ENCODE data around the gene COL20A1.

The COL20A1 gene

GRCh38 chr20:63350597-63351325 is 57.8 kb downstream of the COL20A1 start:
- Histone ChIP-seq H3K4me1 (ENCODE audit: control insufficient read depth in 2 of 2, insufficient read depth in 2 of 2, low read length in 2 of 2) (no peaks in the 10 kb centered on the region), H3K9me3 (ENCODE audit: control insufficient read depth in 2 of 2, low read length in 2 of 2) (no peaks in the 10 kb centered on the region), H3K9ac (ENCODE audit: low read depth in 1 of 2, low read length in 2 of 2) (no peak overlapping the region), H3K4me3 (ENCODE audit: low read length in 2 of 2) (no peak overlapping the region), H3K27ac (ENCODE audit: low read depth in 2 of 2, low read length in 2 of 2) (no peak overlapping the region), H3K36me3 (ENCODE audit: control insufficient read depth in 2 of 2, insufficient read depth in 2 of 2, low read length in 2 of 2) (no peaks in the 10 kb centered on the region), H3K27me3 (ENCODE audit: control insufficient read depth in 2 of 2, insufficient read depth in 2 of 2, low read length in 2 of 2) (no peaks in the 10 kb centered on the region)

GRCh38 chr20:63351326-63351700 is 58.3 kb downstream of the COL20A1 start:
- Histone ChIP-seq H3K27me3 (ENCODE audit: control insufficient read depth in 2 of 2, insufficient read depth in 2 of 2, low read length in 2 of 2) (no peaks in the 10 kb centered on the region), H3K36me3 (ENCODE audit: control insufficient read depth in 2 of 2, insufficient read depth in 2 of 2, low read length in 2 of 2) (no peaks in the 10 kb centered on the region), H3K27ac (ENCODE audit: low read depth in 2 of 2, low read length in 2 of 2) (no peak overlapping the region), H3K4me1 (ENCODE audit: control insufficient read depth in 2 of 2, insufficient read depth in 2 of 2, low read length in 2 of 2) (no peaks in the 10 kb centered on the region), H3K4me3 (ENCODE audit: low read length in 2 of 2) (no peak overlapping the region), H3K9ac (ENCODE audit: low read depth in 1 of 2, low read length in 2 of 2) (no peak overlapping the region), H3K9me3 (ENCODE audit: control insufficient read depth in 2 of 2, low read length in 2 of 2) (no peaks in the 10 kb centered on the region)

GRCh38 chr20:63351811-63352591 is 59.0 kb downstream of the COL20A1 start:
- H3K27me3 ChIP-seq (ENCODE audit: control insufficient read depth in 2 of 2, insufficient read depth in 2 of 2, low read length in 2 of 2): no peaks in the 10 kb centered on the region
- no peak overlapping the region for H3K27ac ChIP-seq (ENCODE audit: low read depth in 2 of 2, low read length in 2 of 2)
- no peak overlapping the region for H3K9ac ChIP-seq (ENCODE audit: low read depth in 1 of 2, low read length in 2 of 2)

GRCh38 chr20:63352811-63353221 is 59.8 kb downstream of the COL20A1 start:
- no peaks in the 10 kb centered on the region for H3K9me3 ChIP-seq (ENCODE audit: control insufficient read depth in 2 of 2, low read length in 2 of 2)
- no peaks in the 10 kb centered on the region for H3K4me1 ChIP-seq (ENCODE audit: control insufficient read depth in 2 of 2, insufficient read depth in 2 of 2, low read length in 2 of 2)
- no peaks in the 10 kb centered on the region for H3K36me3 ChIP-seq (ENCODE audit: control insufficient read depth in 2 of 2, insufficient read depth in 2 of 2, low read length in 2 of 2)
- H3K27me3 ChIP-seq (ENCODE audit: control insufficient read depth in 2 of 2, insufficient read depth in 2 of 2, low read length in 2 of 2): no peaks in the 10 kb centered on the region
- H3K27ac ChIP-seq (ENCODE audit: low read depth in 2 of 2, low read length in 2 of 2): no peak overlapping the region
- H3K4me3 ChIP-seq (ENCODE audit: low read length in 2 of 2): no peak overlapping the region
- H3K9ac ChIP-seq (ENCODE audit: low read depth in 1 of 2, low read length in 2 of 2): no peak overlapping the region

More at GRCh38 chr20:63351811-63352591, 59.0 kb downstream of the COL20A1 start:
- H3K36me3 ChIP-seq (ENCODE audit: control insufficient read depth in 2 of 2, insufficient read depth in 2 of 2, low read length in 2 of 2): no peaks in the 10 kb centered on the region
- no peaks in the 10 kb centered on the region for H3K4me1 ChIP-seq (ENCODE audit: control insufficient read depth in 2 of 2, insufficient read depth in 2 of 2, low read length in 2 of 2)
- H3K4me3 ChIP-seq (ENCODE audit: low read length in 2 of 2): no peak overlapping the region
- no peaks in the 10 kb centered on the region for H3K9me3 ChIP-seq (ENCODE audit: control insufficient read depth in 2 of 2, low read length in 2 of 2)

- no peaks in the 10 kb centered on the region for H3K9me3 ChIP-seq (ENCODE audit: control insufficient read depth in 2 of 2, low read length in 2 of 2)
- no peak overlapping the region for H3K9ac ChIP-seq (ENCODE audit: low read depth in 1 of 2, low read length in 2 of 2)
- H3K27me3 ChIP-seq (ENCODE audit: control insufficient read depth in 2 of 2, insufficient read depth in 2 of 2, low read length in 2 of 2): peaks cover 2 to 5% of the 10 kb centered on the region in 2 donors
- H3K36me3 ChIP-seq (ENCODE audit: control insufficient read depth in 2 of 2, insufficient read depth in 2 of 2, low read length in 2 of 2): no peaks in the 10 kb centered on the region
- H3K4me1 ChIP-seq (ENCODE audit: control insufficient read depth in 2 of 2, insufficient read depth in 2 of 2, low read length in 2 of 2): no peaks in the 10 kb centered on the region
- no peak overlapping the region for H3K27ac ChIP-seq (ENCODE audit: low read depth in 2 of 2, low read length in 2 of 2)
- no peak overlapping the region for H3K4me3 ChIP-seq (ENCODE audit: low read length in 2 of 2)
Measured at GRCh38 chr20:63354636-63355350, 61.8 kb downstream of the COL20A1 start.

- no peak overlapping the region for H3K4me3 ChIP-seq (ENCODE audit: low read length in 2 of 2)
- no peaks in the 10 kb centered on the region for H3K9me3 ChIP-seq (ENCODE audit: control insufficient read depth in 2 of 2, low read length in 2 of 2)
- no peak overlapping the region for H3K9ac ChIP-seq (ENCODE audit: low read depth in 1 of 2, low read length in 2 of 2)
- no peak overlapping the region for H3K27ac ChIP-seq (ENCODE audit: low read depth in 2 of 2, low read length in 2 of 2)
- no peaks in the 10 kb centered on the region for H3K36me3 ChIP-seq (ENCODE audit: control insufficient read depth in 2 of 2, insufficient read depth in 2 of 2, low read length in 2 of 2)
- peaks cover 5 to 9% of the 10 kb centered on the region in 2 donors for H3K27me3 ChIP-seq (ENCODE audit: control insufficient read depth in 2 of 2, insufficient read depth in 2 of 2, low read length in 2 of 2)
- no peaks in the 10 kb centered on the region for H3K4me1 ChIP-seq (ENCODE audit: control insufficient read depth in 2 of 2, insufficient read depth in 2 of 2, low read length in 2 of 2)
Measured at GRCh38 chr20:63355781-63356295, 62.9 kb downstream of the COL20A1 start.

- Histone ChIP-seq H3K27me3 (ENCODE audit: control insufficient read depth in 2 of 2, insufficient read depth in 2 of 2, low read length in 2 of 2) (peaks cover 5 to 9% of the 10 kb centered on the region in 2 donors), H3K36me3 (ENCODE audit: control insufficient read depth in 2 of 2, insufficient read depth in 2 of 2, low read length in 2 of 2) (no peaks in the 10 kb centered on the region), H3K27ac (ENCODE audit: low read depth in 2 of 2, low read length in 2 of 2) (no peak overlapping the region), H3K9ac (ENCODE audit: low read depth in 1 of 2, low read length in 2 of 2) (no peak overlapping the region), H3K4me1 (ENCODE audit: control insufficient read depth in 2 of 2, insufficient read depth in 2 of 2, low read length in 2 of 2) (no peaks in the 10 kb centered on the region), H3K4me3 (ENCODE audit: low read length in 2 of 2) (no peak overlapping the region), H3K9me3 (ENCODE audit: control insufficient read depth in 2 of 2, low read length in 2 of 2) (no peaks in the 10 kb centered on the region)
Measured at GRCh38 chr20:63356511-63356910, 63.5 kb downstream of the COL20A1 start.

- no peak overlapping the region for H3K4me3 ChIP-seq (ENCODE audit: low read length in 2 of 2)
- H3K4me1 ChIP-seq (ENCODE audit: control insufficient read depth in 2 of 2, insufficient read depth in 2 of 2, low read length in 2 of 2): no peaks in the 10 kb centered on the region
- H3K27ac ChIP-seq (ENCODE audit: low read depth in 2 of 2, low read length in 2 of 2): no peak overlapping the region
- peaks cover 8 to 9% of the 10 kb centered on the region in 2 donors for H3K27me3 ChIP-seq (ENCODE audit: control insufficient read depth in 2 of 2, insufficient read depth in 2 of 2, low read length in 2 of 2)
- no peaks in the 10 kb centered on the region for H3K9me3 ChIP-seq (ENCODE audit: control insufficient read depth in 2 of 2, low read length in 2 of 2)
- no peaks in the 10 kb centered on the region for H3K36me3 ChIP-seq (ENCODE audit: control insufficient read depth in 2 of 2, insufficient read depth in 2 of 2, low read length in 2 of 2)
- H3K9ac ChIP-seq (ENCODE audit: low read depth in 1 of 2, low read length in 2 of 2): no peak overlapping the region
Measured at GRCh38 chr20:63356931-63357879, 64.2 kb downstream of the COL20A1 start.
